ENCODE data around the gene TRMT61B. TPM values are rescaled to one million over a fixed set of nuclear protein-coding genes. Genes with fewer than 3 reads are reported as not detected.

TRMT61B gene
- total RNA-seq, 2 donors from 2014 or later, result 16.2 to 17.7 TPM

DNA sequence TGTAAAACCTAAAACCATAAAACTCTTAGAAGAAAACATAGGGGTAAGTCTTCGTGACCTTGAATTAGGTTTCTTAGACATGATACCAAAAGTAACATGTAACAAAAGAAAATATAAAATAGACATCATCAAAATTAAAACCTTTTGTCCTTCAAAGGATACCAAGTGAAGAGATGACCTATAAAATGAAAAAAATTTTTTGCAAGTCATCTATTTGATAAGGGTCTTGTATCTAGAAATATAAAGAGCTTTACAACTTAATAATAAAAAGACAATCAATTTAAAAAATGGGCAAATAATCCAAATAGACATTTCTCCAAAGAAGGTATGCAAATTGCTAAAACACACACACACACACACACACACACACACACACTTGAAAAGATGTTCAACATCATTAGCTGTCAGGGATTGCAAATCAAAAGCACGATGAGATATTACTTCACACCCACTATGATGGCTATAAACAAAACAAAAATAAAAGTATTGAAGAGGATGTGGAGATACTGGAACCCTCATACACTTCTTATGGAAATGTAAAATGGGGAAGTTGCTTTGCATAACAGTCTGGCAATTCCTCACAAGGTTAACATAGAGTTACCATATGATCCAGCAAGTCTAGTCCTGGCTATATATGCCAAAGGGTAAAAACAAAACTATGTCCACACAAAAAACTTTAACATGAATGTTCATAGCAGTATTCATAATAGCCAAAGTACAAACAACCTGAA, 36.2 kb downstream of the TRMT61B start:
- no peak overlapping the region for H3K27ac Mint-ChIP-seq

DNA sequence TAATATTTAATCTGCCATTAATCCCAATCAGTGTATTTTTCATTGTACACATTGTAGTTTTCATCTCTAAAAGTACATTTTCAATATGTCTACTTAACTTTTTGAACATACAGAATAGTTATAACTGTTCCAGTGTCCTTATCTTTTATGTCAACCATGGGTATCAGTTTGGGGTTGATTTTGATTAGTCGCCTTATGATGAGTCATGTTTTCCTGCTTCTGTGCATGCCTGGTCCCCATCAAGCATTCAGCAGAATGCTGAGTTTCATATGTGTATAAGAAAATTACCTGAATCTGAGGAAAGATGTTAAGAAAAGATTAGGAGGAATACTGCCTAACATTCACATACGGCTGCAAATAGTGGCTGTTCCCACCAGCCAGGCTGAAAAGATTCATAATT, 41.7 kb downstream of the TRMT61B start:
- no peaks in the 10 kb centered on the region for H3K4me1 Mint-ChIP-seq
- H3K27ac Mint-ChIP-seq, result no peak overlapping the region
- H3K27me3 Mint-ChIP-seq, result no peaks in the 10 kb centered on the region
- no peaks in the 10 kb centered on the region for H3K9me3 ChIP-seq (ENCODE audit: control insufficient read depth, low read length, poor library complexity, severe bottlenecking)
- H3K4me3 Mint-ChIP-seq, result no peak overlapping the region
- DNase-seq (no peak), ATAC-seq (no peak)
- H3K36me3 Mint-ChIP-seq (ENCODE audit: low read depth), result no peaks in the 10 kb centered on the region

More for the DNA sequence above, 36.2 kb downstream of the TRMT61B start:
- no peaks in the 10 kb centered on the region for H3K4me1 Mint-ChIP-seq
- H3K27me3 Mint-ChIP-seq, result no peaks in the 10 kb centered on the region
- DNase-seq (no peak), ATAC-seq (no peak)
- H3K9me3 ChIP-seq (ENCODE audit: control insufficient read depth, low read length, poor library complexity, severe bottlenecking), result no peaks in the 10 kb centered on the region
- H3K36me3 Mint-ChIP-seq (ENCODE audit: low read depth), result no peaks in the 10 kb centered on the region
- no peak overlapping the region for H3K4me3 Mint-ChIP-seq

DNA sequence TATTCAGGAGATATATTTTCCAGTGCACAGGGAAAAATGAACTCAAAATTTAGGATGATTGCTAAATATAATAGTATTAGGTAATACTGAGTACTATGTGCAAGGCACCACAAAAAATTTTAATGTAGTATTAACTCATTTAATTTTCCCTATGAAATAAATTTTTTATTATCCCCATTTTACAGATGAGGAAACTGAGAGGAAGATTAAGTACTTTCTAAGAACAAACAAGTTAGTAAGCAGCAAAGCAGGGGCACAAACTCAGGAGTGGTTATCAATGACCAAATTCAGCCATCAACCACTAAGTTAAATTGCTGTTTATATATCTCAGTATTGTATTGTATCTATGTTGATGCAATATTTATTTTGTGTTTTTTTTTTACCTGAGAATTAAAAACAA, 45.2 kb downstream of the TRMT61B start:
- Mint-ChIP-seq H3K27ac (no peak overlapping the region), H3K4me1 (no peaks in the 10 kb centered on the region), H3K36me3 (ENCODE audit: low read depth) (no peaks in the 10 kb centered on the region), H3K4me3 (no peak overlapping the region), H3K27me3 (no peaks in the 10 kb centered on the region)
- DNase-seq (no peak), ATAC-seq (no peak)
- no peaks in the 10 kb centered on the region for H3K9me3 ChIP-seq (ENCODE audit: control insufficient read depth, low read length, poor library complexity, severe bottlenecking)

DNA sequence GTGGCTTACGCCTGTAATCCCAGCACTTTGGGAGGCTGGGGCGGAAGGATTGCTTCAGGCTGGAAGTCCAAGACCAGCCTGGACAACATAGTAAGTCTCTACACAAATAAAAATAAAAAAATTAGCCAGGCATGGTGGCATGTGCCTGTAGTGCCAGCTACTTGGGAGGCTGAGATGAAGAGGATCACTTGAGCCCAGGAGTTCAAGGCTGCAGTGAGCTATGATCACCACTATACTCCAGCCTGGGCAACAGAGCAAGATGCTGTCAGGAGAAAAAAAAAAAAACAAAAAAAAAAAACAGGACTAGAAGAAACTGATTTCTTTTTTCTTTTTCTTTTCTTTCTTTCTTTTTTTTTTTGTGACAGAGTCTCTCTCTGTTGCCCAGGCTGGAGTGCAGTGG, 45.9 kb downstream of the TRMT61B start:
- no peak overlapping the region for H3K4me3 Mint-ChIP-seq
- DNase-seq (no peak), ATAC-seq (no peak)
- H3K36me3 Mint-ChIP-seq (ENCODE audit: low read depth), result no peaks in the 10 kb centered on the region
- H3K9me3 ChIP-seq (ENCODE audit: control insufficient read depth, low read length, poor library complexity, severe bottlenecking), result no peaks in the 10 kb centered on the region
- H3K27me3 Mint-ChIP-seq, result no peaks in the 10 kb centered on the region
- H3K27ac Mint-ChIP-seq, result no peak overlapping the region
- H3K4me1 Mint-ChIP-seq, result no peaks in the 10 kb centered on the region

DNA sequence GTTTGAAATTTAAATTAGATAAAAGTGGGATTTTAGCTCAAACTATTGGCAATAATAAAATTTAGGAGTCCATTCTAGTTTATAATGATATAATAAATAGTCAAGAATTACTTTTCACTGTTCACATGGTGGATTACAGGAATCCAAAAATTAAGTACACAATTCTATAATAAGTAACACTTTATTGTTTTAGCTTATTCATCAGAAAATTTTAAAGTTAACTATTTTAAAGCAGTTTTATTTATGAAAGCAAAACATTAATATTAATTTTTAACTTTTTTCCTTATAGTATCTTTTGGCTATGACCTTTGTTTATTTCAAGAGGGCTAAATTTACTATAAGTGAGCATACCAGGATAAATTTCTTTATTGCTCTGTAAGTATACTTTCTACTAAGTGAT, 48.1 kb downstream of the TRMT61B start:
- H3K27me3 Mint-ChIP-seq, result no peaks in the 10 kb centered on the region
- H3K4me1 Mint-ChIP-seq, result no peaks in the 10 kb centered on the region
- no peak for DNase-seq
- H3K9me3 ChIP-seq (ENCODE audit: control insufficient read depth, low read length, poor library complexity, severe bottlenecking), result no peaks in the 10 kb centered on the region
- no peaks in the 10 kb centered on the region for H3K36me3 Mint-ChIP-seq (ENCODE audit: low read depth)
- ATAC-seq, result no peak
- no peak overlapping the region for H3K27ac Mint-ChIP-seq
- no peak overlapping the region for H3K4me3 Mint-ChIP-seq

DNA sequence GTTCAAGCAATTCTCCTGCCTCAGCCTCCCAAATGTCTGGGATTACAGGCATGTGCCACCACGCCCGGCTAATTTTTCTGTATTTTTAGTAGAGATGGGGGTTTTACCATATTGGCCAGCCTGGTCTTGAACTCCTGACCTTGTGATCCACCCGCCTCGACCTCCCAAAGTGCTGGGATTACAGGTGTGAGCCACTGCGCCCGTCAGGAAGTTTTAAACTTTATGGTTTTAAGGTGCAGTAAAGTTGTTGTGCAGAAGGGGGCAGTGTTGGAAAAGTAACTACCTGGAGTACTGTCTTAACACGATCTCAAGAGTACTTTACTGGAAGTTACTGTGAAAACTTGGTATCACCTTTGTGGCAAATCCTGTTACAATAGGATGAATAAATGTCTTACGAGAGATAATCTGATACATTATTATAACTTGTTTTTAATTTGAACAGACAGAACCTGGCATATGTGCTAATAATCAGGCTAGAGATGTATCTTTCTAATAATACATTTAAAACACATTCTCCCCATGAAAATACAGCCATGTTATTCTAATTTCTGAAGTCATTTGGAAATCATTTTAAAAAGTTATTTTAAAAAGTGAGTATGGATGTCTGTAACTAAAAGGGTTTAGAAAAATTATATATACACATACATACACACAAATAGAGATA, 48.7 kb downstream of the TRMT61B start:
- Mint-ChIP-seq H3K4me1 (peaks cover 2% of the 10 kb centered on the region), H3K27me3 (no peaks in the 10 kb centered on the region), H3K4me3 (no peak overlapping the region), H3K36me3 (ENCODE audit: low read depth) (no peaks in the 10 kb centered on the region), H3K27ac (no peak overlapping the region)
- H3K9me3 ChIP-seq (ENCODE audit: control insufficient read depth, low read length, poor library complexity, severe bottlenecking), result no peaks in the 10 kb centered on the region
- ATAC-seq (peak; percentile 90), DNase-seq (peak; percentile 19 to 46 (median 22))

DNA sequence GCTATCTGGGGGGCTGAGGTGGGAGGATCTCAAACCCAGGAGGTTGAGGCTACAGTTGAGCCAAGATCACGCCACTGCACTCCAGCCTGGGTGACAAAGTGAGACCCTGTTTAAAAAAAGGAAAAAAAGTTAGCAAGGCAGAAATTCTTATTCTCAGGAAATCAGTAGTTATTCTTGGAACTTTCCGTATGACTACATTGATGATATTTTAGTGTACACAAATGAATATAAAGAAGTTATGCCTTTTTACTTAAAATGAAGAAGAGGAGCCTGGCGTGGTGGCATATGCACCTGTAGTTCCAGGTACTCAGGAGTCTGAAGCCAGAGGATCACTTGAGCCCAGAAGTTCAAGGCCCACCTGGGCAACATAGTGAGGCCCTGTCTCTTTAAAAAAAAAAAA, 52.1 kb downstream of the TRMT61B start:
- no peaks in the 10 kb centered on the region for H3K9me3 ChIP-seq (ENCODE audit: control insufficient read depth, low read length, poor library complexity, severe bottlenecking)
- Mint-ChIP-seq H3K4me1 (peaks cover 2% of the 10 kb centered on the region), H3K27ac (no peak overlapping the region), H3K36me3 (ENCODE audit: low read depth) (no peaks in the 10 kb centered on the region), H3K27me3 (no peaks in the 10 kb centered on the region), H3K4me3 (no peak overlapping the region)
- DNase-seq (no peak), ATAC-seq (no peak)

DNA sequence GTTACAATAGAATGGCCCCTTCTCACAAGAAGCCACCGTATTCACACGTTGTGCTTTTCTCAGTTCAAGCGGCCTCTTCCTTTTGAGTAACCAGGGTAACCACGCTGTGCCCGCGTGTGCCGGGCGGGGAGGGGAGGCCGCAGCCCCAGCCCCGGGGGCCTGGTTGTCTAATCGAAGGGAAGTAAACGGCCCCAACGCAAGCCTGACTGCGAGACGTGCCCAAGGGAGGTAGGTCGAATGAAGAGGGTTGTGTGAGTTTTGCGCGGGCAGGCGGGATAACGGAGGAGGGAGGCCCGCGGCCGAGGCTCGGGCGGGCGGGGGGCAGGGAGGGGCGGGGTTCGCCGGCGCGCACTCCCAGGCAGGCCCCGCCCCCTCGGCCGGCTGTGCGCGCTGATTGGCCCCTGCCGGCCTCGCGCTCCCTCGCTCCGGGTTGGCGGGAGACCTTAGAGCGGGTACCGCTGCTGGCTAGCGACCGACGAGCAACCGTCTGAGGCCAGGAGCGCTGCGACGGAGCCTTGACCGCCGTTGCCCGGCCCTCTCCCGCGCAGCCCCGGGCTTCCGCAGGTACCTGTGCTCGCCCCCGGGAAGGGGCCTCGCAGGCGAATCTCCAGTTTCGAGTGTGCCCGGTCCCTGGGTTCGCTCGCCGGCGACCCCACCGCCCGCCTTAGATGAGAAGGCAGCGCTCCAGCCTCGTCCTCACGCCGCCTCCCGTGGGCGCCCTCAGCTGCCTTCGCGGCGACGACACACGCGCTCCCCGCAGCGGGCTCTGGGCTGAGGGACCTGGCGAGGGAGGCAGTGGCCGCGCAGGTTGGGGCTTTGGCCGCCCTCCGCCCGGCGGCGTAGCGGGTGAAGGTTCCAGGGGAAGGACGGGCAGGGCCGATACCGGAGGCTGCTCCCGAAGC, 59.5 kb downstream of the TRMT61B start, which contains the start of gene SPDYA:
Gene SPDYA, plus strand, starts transcription at position 451 of the 902 bp plus-strand sequence. CDS start 5,181 bp downstream, outside the sequence.
- Mint-ChIP-seq H3K27ac (peak within 1 kb of the TSS; percentile 91), H3K4me3 (peak within 1 kb of the TSS; percentile 88), H3K4me1 (peaks cover 10% of the 10 kb centered on the region), H3K27me3 (no peaks in the 10 kb centered on the region), H3K36me3 (ENCODE audit: low read depth) (peaks cover 2% of the 10 kb centered on the region)
- no peaks in the 10 kb centered on the region for H3K9me3 ChIP-seq (ENCODE audit: control insufficient read depth, low read length, poor library complexity, severe bottlenecking)
- ATAC-seq (peak; percentile 87), DNase-seq (peak; percentile 75 to 85 (median 78))

DNA sequence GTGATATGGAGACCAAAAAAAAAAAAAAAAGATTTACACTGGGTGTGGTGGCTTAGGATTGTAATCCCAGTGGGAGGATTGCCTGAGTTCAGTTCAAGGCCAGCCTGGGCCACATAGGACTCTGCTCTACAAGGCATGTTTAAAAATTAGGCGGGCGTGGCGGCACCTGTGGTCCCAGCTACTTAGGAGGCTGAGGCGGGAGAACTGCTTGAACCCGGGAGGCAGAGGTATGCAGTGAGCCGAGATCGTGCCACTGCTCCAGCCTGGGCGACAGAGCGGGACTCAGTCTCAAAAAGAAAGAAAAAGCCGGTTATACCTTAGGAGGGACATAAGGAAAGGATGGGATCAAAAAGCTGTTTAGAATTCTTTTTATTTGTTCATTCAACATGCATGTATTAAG, 60.2 kb downstream of the TRMT61B start:
- peak overlapping the region; percentile 91 for H3K27ac Mint-ChIP-seq
- H3K4me1 Mint-ChIP-seq, result peaks cover 10% of the 10 kb centered on the region
- ATAC-seq (no peak), DNase-seq (no peak)
- H3K27me3 Mint-ChIP-seq, result no peaks in the 10 kb centered on the region
- H3K9me3 ChIP-seq (ENCODE audit: control insufficient read depth, low read length, poor library complexity, severe bottlenecking), result no peaks in the 10 kb centered on the region
- H3K36me3 Mint-ChIP-seq (ENCODE audit: low read depth), result peaks cover 2% of the 10 kb centered on the region
- peak overlapping the region; percentile 88 for H3K4me3 Mint-ChIP-seq

DNA sequence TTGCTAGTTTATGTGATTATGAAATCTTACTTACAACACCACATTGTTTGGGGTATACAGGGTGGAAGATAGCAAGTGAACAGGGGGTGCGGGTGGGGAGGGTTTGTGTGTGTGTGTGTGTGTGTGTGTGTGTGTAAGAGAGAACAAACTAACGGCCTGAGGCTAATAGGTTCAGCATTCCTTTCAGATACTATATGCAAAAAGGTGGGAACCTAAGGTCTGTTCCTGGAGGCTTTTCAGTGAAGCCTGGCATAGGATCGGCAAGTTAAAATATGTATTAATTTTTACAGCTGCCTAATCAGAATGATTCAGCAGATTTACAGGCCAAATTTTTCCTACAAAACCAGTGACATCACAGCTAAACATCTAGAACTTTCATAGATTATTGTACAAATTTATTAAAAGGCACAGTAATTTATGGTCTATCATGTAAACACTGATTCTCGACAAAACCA, 67.1 kb downstream of the TRMT61B start:
- H3K27ac Mint-ChIP-seq, result peak overlapping the region; percentile 91
- no peak for DNase-seq
- peaks cover 8% of the 10 kb centered on the region for H3K4me1 Mint-ChIP-seq
- no peak for ATAC-seq
- no peaks in the 10 kb centered on the region for H3K27me3 Mint-ChIP-seq
- H3K36me3 Mint-ChIP-seq (ENCODE audit: low read depth), result peaks cover 2% of the 10 kb centered on the region
- peak overlapping the region; percentile 72 for H3K4me3 Mint-ChIP-seq
- H3K9me3 ChIP-seq (ENCODE audit: control insufficient read depth, low read length, poor library complexity, severe bottlenecking), result no peaks in the 10 kb centered on the region

DNA sequence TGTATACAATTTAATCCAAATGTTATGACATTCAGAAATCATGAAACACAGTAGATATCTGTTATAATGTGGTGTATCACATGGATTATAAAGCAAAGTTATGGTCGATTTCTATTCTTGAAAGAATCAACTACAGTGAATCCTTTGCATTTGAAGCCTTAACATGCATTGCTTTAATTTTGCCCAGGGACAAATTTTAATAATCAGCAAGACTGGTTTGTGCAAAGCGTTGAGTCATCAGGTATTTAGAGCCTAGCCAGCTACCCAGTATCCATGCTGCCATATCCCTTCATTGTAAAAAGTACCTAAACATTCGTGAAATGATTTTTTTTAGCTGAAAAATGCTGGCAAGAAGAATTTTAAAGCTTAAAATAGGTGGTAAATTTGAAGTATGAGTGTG, 68.4 kb downstream of the TRMT61B start:
- H3K9me3 ChIP-seq (ENCODE audit: control insufficient read depth, low read length, poor library complexity, severe bottlenecking), result no peaks in the 10 kb centered on the region
- DNase-seq (no peak), ATAC-seq (no peak)
- Mint-ChIP-seq H3K36me3 (ENCODE audit: low read depth) (peaks cover 2% of the 10 kb centered on the region), H3K27me3 (no peaks in the 10 kb centered on the region), H3K27ac (peak overlapping the region; percentile 60), H3K4me3 (no peak overlapping the region), H3K4me1 (peaks cover 9% of the 10 kb centered on the region)

All from T-helper 17 cell (primary cell).